IPS DF 4.7 (cell line): ENCODE results near the gene LY6G5C.

Experiments
- DNase-seq: peaks from one replicate; pipeline ENCODE4 v3.0.0-alpha.2; 2013; ENCODE audit warnings: low spot score; ENCODE audit errors: extremely low read depth

LY6G5C gene

DNA sequence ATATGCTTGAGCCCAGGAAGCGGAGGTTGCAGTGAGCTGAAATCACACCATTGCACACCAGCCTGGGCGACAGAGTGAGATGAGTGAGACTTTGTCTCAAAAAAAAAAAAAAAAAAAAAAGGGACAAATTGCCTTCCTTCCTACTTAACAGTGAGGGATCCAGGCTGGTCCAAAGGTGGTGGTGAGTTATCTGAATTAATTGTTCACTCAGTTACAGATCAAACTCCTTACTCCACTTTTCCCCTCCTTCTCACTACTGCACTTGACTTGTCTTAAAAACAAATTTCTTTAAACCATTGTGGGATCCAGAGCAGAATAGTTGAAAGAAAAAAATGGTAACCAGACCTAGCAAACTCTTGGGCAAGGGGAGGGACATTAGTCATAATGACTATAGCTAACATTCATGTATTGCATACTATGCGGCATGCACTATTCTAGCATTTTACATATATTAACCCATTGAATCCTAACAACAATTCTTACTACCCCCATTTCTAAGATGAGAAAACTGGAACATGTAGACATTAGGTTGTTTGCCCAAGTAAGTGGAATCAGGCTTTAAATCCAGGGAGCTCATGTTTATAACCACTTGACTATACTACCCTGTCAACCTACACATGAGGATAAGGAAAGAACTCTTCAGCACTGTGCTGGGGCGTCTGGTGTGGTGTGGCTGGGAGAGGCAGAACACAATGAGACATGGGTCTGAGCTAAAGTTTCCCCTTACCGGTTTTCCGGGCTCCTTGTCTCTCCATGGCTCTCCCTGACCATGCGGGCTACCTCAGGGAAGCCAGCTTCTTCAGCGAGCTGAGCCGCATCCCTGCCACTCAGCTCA is 17.5 kb downstream of the LY6G5C start:
- no peak for DNase-seq

DNA sequence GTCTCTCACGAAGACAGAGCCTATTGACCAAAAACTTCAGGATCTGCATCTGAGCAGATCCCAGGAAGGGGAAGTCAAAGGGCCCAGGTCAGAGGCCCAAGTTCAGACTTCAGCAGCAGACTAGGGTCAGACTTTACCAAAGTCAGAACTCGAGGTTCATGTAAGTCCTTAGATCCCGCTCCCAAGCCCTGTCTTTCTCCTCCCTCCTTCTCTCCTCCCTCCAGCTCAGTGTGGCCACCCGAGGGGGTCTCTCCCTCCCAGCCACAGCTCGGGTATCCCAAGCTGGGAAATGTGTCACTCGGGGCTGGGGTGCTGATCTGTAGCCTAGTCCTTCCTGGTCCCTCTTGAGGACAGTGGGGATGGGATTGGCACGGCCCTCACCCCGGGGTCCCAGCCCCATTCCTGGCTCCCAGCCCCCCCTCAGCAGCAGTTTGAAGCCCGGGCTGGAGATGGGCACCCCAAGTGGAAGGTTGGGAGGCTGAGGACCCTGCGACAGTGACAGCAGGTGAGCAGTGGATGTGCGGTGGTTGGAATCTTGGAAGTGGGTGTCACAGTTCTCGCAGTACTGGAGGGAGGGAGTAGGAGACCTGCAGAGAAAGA is 18.6 kb downstream of the LY6G5C start:
- DNase-seq: no peak

DNA sequence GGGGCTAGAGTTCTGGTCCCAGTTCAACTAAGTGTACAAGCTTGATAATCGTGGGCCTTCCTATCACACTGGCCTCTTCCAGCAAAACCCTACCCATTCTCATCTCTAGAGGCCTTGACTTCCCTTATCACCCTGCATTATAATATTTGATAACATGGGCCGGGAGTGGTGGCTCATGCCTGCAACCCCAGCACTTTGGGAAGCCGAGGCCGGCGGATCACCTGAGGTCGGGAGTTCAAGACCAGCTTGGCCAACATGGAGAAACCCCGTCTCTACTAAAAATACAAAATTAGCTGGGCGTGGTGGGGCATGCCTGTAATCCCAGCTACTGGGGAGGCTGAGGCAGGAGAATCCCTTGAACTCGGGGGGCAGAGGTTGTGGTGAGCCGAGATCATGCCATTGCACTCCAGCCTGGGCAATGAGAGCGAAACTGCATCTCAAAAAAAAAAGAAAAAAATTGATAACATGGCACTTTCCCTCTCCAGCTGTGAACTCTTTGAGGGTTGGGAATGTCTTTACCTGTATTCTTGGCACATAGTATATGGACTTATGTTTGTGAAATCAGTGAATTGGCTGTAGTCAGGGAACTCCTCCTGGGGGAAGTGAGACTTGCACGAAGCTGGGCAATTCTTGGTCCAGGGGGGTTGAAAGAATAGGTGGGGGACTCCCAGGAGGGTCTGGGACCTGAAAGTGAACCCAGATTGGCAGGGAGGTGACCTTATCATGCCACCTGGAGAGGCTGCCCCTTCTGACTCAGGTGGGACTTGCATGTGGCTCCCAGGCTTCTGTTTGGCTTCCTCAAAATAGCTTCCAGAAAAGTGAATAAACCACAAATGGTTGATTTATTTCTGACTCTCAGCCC is 19.4 kb downstream of the LY6G5C start:
- DNase-seq: no peak

DNA sequence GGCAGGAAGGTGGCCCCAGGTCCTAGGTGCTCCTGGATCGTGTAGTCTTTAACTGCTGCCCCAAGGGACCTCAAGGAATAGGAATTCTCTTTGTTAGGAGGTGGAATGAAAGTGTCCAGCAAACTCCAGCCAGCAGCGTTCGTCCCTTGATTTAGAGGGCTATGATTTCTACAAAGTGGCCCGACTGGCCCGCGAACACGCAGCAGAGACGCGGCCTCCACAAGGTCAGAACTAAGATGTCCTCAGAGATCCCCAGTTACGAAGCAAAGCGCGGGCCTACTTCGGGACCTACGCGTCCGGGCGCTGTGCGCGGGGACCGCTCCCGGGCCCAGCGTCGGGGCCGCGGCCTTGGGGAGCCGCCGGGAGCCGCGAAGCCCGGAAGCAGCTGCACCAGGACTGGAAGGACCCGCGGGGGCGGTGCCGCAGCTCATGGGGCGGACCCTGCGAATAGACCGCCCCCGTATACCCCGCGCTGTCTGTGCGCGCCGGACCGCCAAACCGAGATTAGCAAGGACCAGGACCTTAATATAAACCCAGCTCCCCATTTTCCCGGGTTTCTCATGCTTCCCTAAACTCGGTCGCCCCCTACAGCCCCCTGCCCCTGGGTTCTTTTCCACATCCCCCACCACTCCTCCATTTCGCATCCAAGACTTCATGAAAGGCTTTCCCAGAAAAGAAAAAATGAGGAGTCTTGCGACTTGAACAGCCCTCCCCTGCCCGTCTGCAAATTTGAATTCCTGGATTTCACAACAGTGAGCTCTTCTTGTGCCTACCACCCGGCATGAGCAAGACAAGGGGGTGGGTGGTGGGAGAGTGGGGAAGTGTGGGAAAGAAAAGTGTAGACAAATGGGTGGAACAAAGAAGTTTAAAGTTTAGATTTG is 20.2 kb downstream of the LY6G5C start, which contains the start of gene C6orf47:
Gene C6orf47, minus strand, starts transcription at position 398 of the 881 bp plus-strand sequence. CDS start 831 bp downstream, outside the sequence.
- DNase-seq: no peak

DNA sequence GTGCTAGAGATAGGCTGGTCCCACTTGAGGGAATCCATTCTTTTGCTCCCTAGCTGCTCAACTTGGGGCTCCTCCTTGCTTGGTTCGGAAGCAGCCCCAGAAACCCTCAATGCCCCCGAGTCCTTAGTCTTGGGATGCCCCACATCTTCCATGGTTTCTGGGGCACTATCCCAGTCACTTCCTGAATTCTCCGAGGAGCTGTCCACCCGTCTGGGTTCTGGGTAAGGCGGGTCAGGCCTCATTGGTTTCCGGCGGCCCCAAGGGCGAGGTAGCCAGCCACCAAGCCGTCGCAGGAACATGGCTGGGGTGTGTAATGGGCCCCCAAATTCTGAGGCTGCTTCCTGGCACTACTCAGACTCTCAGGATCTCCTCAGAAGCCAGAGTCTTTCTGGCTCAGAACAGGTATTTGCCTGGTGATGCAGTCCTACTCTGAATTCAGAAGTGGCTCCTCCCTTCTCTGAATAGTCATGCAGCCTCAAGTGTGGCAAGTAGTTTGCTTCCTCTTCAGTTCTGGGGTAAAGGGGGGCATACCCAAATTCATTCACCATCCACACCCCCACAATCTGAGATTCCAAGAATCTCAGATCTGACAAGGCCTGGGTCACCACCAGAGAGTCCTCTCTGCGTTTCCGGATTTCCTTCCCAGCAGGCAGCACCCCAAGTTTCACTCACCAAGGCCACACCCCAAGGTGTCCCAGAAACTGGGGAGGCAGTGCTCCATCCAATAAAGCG is 21.1 kb downstream of the LY6G5C start:
- no peak for DNase-seq

DNA sequence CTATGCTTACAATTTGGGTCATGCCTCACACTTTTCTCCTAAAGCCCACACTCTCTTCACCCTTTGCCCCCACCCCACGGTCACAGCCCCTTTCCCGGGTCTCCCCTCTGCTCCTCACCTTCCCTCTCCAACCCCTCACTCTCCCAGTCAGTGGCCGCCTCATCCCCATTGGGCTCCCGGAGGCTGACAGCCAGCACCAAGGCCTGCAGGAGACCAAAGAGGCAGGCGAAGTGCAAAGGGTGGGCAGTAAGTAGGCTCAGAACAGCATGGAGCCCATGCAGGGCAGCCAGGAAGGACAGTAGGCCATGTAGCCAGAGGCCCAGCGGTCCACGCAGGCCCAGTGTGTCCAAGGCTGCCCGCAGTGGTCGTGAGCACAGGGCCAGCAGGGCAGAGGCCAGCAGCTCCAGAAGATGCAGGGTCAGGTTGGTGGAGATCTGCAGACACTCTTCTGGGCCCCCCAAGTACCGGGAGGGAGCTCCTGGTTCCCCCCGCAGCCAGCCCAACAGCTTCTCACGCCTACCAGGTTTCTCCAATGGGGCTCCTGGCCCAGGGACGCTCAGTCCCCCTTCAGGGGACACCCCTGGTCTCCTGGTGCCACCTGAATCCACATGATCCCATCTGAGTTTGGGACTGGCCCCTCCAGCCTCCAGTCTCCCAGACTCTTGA is 21.8 kb downstream of the LY6G5C start:
- DNase-seq: no peak

DNA sequence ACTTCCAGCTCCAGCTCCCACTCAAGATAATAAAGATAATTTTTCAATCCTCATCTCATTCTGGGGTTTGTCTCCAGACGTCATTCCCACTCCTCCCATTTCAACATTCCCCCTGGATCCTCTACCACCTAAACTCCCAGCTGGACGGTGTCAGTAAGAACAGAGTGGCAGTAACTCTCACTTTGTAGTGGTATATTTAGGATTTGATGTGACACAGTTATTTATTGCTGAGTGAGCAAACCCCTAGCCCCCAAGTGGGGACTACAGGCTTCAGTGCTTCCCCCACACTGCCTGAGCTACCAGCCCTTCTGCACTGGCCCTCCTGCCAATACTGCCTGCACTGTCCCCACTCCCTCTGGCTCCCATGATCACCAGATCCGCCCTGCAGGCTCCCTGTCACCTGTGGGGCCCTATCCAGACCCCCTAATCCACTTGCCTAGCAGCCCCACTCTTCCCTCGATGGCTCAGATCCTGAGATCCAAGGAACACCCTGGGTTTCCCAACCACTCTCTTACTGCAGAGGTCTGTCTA is 22.6 kb downstream of the LY6G5C start:
- DNase-seq: no peak

DNA sequence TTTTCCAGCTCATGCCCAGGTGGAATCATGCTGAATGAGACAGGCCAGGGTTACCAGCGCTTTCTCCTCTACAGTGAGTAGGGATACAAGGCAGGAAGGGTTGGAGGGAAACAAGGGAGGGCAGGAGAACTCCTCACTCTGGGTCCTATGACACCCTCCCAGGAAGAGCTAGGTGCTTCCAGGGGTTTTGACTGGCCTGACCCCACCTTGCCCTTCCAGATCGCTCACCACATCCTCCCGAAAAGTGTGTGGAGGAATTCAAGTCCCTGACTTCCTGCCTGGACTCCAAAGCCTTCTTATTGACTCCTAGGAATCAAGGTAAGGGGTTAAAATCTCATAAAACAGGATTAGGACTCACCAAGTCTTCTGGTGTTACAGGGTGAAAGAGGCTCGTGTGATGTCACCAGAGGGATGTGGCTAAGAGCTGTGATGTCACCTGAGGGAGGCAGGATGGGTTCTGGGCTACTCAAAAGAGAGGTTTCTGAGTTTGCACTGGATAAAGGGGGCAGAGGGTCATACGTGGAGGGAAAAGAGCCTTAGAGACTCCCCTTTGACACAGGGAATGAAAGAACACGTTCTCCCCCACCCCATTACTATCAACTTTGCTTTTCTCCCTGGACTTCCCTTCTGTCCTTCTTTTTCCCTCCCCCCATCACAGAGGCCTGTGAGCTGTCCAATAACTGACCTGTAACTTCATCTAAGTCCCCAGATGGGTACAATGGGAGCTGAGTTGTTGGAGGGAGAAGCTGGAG is 23.3 kb downstream of the LY6G5C start:
- no peak for DNase-seq

DNA sequence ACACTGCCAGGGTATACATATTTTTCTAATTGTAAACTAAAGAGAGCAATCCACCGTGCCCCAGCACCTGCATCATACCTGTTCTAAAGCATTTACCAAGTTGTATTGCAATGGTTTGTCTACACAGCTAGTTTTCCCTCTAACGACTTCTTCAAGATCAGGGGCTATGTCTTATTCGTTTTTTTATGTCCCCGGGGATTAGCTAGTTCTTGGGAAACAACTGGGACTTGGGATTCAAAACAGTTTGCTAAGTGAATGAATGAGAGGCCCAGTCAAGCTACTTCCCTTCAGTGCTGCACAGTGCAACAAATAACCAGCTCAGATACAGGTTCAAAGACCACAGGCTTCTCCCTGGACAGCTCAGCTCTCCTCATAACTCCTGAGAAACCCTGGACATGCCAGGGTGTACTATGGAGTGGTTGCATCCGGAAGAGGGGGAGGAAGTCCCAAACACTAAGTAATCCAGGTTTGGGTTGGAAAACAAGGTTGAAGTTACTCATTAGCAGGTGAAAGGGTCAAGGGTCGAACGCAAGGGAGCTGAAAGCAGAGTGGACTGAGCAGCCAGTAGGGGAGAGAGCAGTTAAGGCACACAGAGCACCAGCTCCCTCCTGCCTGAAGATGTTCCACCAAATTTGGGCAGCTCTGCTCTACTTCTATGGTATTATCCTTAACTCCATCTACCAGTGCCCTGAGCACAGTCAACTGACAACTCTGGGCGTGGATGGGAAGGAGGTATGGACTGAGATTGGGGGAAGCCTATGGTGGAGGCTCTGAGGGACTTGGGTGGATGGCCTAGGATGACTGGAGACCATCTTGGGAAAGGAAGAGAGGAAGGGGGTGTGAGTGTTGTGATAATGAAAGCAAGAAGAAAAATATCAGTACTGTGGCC is 25.3 kb downstream of the LY6G5C start, which contains the start of gene APOM:
Gene APOM, plus strand, starts transcription at position 546 of the 889 bp plus-strand sequence. Its CDS starts 73 bp downstream, at position 619.
- no peak for DNase-seq

DNA sequence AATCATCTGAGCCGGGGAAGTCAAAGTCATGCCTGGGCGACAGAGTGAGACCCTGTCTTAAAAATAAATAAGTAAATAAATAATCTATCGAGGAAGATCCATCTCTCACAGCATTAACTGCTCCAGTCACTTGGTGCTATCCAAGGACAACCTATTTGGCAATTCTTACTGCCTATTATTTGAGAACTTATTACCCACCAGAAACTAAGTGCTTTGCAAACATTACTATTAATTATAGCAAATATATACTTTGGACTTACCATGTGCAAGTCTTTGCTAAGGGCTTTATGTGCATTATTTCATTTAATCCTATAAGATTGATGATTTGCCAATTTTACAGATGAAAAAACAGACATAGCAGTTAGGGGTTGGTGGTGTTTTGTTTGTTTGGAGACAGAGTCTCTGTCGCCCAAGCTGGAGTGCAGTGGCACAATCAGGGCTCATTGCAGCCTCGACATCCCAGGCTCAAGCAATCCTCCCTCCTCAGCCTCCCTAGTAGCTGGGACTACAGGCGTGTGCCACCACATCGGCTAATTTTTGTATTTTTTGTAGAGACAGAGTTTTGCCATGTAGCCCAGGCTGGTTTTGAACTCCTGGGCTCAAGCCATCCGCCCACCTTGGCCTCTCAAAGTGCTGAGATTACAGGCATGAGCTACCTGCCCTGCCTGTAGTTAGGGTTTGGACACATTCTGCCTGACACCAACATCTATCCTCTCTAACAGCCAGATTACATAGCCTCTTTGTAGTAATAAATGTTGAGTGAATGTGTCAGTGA is 26.1 kb downstream of the LY6G5C start:
- no peak for DNase-seq

DNA sequence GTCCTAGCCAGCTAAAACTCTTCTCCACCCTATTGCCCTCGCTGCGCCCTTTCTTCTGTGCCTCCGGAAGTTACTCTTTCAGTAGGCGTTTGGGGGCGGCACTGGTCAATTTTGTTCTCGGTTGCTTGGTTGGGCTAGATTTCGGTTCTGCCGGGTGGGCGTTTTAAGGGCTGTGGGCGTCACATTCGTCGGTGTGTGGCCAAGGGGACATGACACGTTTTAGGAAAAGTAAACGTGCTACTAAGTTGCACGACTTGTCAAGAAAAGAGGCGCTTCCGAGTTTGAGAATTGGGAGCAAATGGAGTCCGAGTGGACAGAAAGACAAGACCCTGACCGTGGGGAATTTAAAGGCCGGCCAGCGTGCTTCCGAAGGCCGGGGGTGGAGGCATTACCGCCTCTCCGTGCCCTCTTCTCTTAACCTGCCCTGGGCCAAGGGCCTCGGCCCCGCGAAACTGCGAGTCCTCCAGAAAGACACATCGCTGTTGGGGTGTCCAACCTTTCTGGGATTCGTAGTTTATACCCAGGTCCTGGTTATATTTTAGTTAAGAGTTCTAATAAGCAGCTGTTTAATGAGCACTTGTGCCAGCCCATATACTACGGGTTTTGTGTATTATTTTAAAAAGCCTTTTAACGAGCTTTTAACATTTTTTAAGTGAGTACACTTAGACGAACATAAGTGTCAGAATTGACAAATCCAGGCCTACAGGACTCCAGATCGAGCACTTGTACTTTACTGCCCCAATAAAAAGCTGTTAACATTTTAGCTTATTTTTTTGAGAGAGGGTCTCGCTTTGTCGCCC is 27.7 kb downstream of the LY6G5C start:
- DNase-seq: peak; percentile 90

DNA sequence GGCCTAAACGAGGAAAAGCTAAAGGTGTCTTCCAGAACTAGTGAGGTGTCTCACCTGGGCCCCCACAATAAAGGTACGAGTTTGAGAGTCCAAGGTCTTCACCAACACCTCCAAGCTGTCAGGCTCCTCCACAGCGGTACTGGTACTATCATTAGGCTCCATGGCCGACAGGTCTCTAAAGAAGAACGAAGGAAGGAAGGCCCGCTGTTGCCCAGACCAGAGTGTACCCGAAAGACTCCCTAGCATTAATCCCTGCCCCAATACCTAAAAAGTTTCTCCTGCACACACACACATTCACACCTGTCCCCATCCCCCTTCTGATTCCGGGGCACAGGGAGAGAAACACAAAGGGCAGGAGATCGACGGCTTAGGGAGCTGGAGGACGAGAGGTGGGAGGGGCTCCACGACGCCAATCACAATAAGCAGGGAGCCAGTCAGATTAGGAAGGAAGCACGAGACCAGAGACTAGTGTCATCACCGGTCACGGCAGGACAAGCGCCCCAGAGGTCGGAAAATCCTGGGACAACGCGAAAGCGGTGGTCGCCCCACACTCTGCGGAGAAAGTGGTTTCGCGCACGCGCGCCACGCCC is 29.2 kb downstream of the LY6G5C start:
- no peak for DNase-seq

DNA sequence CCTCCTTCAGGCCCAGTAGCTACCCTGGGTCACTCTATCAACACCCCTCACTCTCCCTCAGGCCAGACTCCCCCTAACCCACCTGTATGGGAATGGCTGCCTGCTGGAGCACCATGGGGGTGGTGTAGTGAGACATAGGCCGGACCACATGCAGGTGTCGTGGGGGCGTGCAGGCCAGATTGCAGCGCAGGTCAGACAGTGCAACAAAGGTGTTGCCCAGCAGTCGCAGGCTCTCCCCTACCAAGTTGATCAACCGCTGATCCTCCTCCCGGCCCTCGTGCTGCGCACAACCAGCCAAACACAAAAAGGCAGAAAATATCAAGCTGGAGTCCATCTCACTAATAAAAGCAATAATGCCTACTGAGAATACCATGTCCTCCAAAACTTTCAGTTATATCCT is 35.5 kb downstream of the LY6G5C start:
- no peak for DNase-seq

DNA sequence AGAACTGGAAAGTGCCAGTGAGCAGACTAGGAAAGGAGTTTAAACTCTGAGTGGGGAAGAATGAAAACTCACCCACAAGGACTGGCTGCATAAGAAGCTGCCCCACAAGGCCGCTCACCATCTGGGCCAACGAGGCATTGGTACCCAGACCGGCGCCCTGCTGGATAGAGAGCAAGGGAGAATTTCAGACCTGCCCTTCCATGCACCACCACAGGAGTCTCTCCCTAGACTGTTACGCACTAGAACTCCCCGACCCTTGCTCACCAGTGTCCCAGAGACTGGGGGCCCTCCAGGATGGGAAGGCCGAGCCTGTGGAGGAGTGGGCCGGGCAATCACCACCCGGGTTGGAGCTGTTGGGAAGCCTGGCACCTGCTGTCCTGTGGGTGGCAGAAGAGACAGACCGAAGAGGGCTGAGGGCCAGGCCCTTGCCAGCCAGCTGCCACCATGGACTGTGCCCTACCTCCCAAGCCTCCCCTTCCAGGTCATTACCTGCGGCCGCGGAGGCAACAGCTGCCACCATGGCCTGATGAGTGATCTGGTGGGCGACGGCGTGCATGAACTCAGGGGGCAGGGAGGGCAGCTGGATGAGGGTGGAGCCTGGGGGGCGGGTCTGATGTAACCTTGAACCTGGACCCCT is 36.9 kb downstream of the LY6G5C start:
- DNase-seq: no peak
